Measurements from ENCODE around the gene JUP. TPM values are rescaled to one million over a fixed set of nuclear protein-coding genes. Genes with fewer than 3 reads are reported as not detected.
A peak's percentile ranks its signal among the peaks of the same experiment; 100 is the strongest.

JUP gene
- polyA plus RNA-seq, 1 of the 3 experiments (the other 2 are of a cell fraction): 13.0 TPM

DNA sequence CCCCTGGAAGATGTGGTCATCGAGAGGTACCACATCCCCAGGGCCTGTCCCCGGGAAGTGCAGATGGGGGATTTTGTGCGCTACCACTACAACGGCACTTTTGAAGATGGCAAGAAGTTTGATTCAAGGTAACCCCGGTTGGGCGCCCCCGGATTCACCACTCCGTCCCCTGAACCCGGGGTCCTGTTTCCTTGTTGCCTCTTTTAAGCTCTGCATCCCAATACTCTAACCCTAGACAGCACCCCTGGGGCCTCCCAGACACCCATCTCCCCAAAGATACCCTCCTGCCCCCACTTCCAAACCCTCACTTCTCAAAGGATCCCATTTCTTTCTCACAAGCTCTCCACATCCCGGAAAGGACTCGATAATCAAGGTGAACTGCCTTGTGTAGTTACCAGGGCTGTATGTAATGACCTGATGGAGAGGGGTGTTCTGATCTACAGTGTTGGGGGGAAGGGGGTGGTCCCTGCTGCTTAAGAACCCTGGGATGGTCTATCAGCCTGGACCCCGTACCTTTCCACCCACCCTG, 26.7 kb upstream of the JUP start:
- WGBS (ENCODE audit: low lambda C conversion rate): 2% methylated on average over 11 of the region's 12 CpGs
- peak overlapping the region; percentile 87 for H3K9ac ChIP-seq
- H3K27me3 ChIP-seq (ENCODE audit: insufficient read depth): no peaks in the 10 kb centered on the region
- no peaks in the 10 kb centered on the region for H3K9me3 ChIP-seq
- H3K79me2 ChIP-seq (ENCODE audit: insufficient read depth): peaks cover 79% of the 10 kb centered on the region
- POLR2A ChIA-PET: interaction anchor here (1.0 to 2.4 kb wide), 3 partner anchors 36 to 124 kb away, joined by 3 to 12 read pairs (median 11); partner anchors contain the start of genes EIF1 and KLHL11
- TF ChIP-seq POLR2AphosphoS5 (IDR thresholded peaks at IDR 0.05; ENCODE audit: low read depth, low read length): no peak
- H2AFZ ChIP-seq (ENCODE audit: low read depth): peak overlapping the region; percentile 92
- H4K20me1 ChIP-seq (ENCODE audit: insufficient read depth): peaks cover 19% of the 10 kb centered on the region
- H3K27ac ChIP-seq (ENCODE audit: low read depth in 2 of 2, low read length in 1 of 2): peak overlapping the region; percentile 80 to 87
- H3K9me2 ChIP-seq: no peaks in the 10 kb centered on the region
- H3F3A ChIP-seq (replicated peaks; ENCODE audit: insufficient read depth): no peaks in the 10 kb centered on the region
- CTCF ChIA-PET: interaction anchor here (1.0 to 20.2 kb wide), 3 partner anchors 11 to 77 kb away, joined by 5 to 405 read pairs (median 19); partner anchors contain the start of genes HAP1 and JUP
- DNase-seq: no peak
- H3K36me3 ChIP-seq (replicated peaks in 1 of 2; ENCODE audit: control insufficient read depth in 1 of 2, insufficient read depth in 2 of 2, low read length in 1 of 2): peaks cover 5 to 10% of the 10 kb centered on the region in 2 experiments
- H3K4me2 ChIP-seq: peak overlapping the region; percentile 99
- H3K4me1 ChIP-seq (ENCODE audit: control insufficient read depth in 1 of 2, insufficient read depth in 2 of 2, low read depth in 1 of 2, low read length in 1 of 2): peaks cover 15 to 24% of the 10 kb centered on the region in 2 experiments; a peak in 2 of 4 replicates
- H3K4me3 ChIP-seq (ENCODE audit: low read depth in 2 of 2, low read length in 1 of 2): peak overlapping the region; percentile 75 to 93

DNA sequence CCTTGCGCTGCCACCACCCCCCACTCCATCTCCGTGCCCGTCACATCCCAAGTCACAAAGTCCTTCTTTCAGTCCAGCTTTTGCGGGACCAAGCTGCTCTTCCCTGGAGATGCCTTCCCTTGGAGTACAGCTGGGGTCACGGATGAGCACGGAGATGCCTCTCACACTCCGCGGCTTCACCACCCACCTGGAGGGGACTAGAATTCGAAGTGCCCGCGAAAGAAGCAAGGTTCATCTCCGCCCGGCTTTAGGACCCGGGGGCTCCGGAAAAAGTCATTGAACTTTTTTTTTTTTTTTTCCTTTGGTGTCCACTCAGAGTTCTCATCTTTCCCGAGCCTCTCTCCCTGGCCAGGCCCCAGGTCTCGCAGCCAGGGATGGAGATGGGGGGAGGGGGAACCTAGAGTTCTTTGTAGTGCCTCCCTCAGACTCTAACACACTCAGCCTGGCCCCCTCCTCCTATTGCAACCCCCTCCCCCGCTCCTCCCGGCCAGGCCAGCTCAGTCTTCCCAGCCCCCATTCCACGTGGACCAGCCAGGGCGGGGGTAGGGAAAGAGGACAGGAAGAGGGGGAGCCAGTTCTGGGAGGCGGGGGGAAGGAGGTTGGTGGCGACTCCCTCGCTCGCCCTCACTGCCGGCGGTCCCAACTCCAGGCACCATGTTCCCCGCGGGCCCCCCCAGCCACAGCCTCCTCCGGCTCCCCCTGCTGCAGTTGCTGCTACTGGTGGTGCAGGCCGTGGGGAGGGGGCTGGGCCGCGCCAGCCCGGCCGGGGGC, 26.1 kb upstream of the JUP start, which contains the start of gene FKBP10:
TSS of gene FKBP10 (plus strand) at position 624 of the 771 bp plus-strand sequence. CDS start at position 655, 31 bp downstream.
- Histone ChIP-seq H2AFZ (ENCODE audit: low read depth) (peak within 1 kb of the TSS; percentile 92), H3K36me3 (replicated peaks in 1 of 2; ENCODE audit: control insufficient read depth in 1 of 2, insufficient read depth in 2 of 2, low read length in 1 of 2) (peaks cover 2 to 10% of the 10 kb centered on the region in 2 experiments), H3K9me2 (no peaks in the 10 kb centered on the region), H4K20me1 (ENCODE audit: insufficient read depth) (peaks cover 17% of the 10 kb centered on the region), H3K9me3 (no peaks in the 10 kb centered on the region), H3K27ac (ENCODE audit: low read depth in 2 of 2, low read length in 1 of 2) (peak within 1 kb of the TSS; percentile 80 to 87), H3F3A (replicated peaks; ENCODE audit: insufficient read depth) (no peaks in the 10 kb centered on the region), H3K9ac (peak within 1 kb of the TSS; percentile 87), H3K4me1 (ENCODE audit: control insufficient read depth in 1 of 2, insufficient read depth in 2 of 2, low read depth in 1 of 2, low read length in 1 of 2) (peaks cover 15 to 24% of the 10 kb centered on the region in 2 experiments; a peak in 2 of 4 replicates), H3K79me2 (ENCODE audit: insufficient read depth) (peaks cover 79% of the 10 kb centered on the region), H3K4me2 (peak within 1 kb of the TSS; percentile 99), H3K4me3 (ENCODE audit: low read depth in 2 of 2, low read length in 1 of 2) (peak within 1 kb of the TSS; percentile 75 to 93), H3K27me3 (ENCODE audit: insufficient read depth) (no peaks in the 10 kb centered on the region)
- WGBS (ENCODE audit: low lambda C conversion rate): 1% methylated on average over 32 of the region's 35 CpGs
- POLR2A ChIA-PET: interaction anchor here (1.0 to 2.4 kb wide), 3 partner anchors 35 to 124 kb away, joined by 3 to 12 read pairs (median 11); partner anchors contain the start of genes EIF1 and KLHL11
- peak; percentile 97 for DNase-seq
- CTCF ChIA-PET: interaction anchor here (0.8 to 20.2 kb wide), 9 partner anchors 10 to 99 kb away, joined by 3 to 405 read pairs (median 5); partner anchors contain the start of genes HAP1, JUP and KLHL11
- TF ChIP-seq FOSL2 (IDR thresholded peaks at IDR 0.05; ENCODE audit: borderline replicate concordance, low read depth) (no peak; the same call in 1 of the 2 replicates), RXRA (IDR thresholded peaks at IDR 0.05; ENCODE audit: borderline replicate concordance, low read depth) (no peak), YY1 (IDR thresholded peaks at IDR 0.05; ENCODE audit: low read depth) (0 out of 2 replicates have a peak, but pooled peaks have one; percentile 35), RFX5 (IDR thresholded peaks at IDR 0.05; ENCODE audit: low read length) (peak; percentile 37; the same call in 1 of the 2 replicates), NFIC (IDR thresholded peaks at IDR 0.05; ENCODE audit: borderline replicate concordance) (peak; percentile 14; the same call in 1 of the 2 replicates), MXI1 (IDR thresholded peaks at IDR 0.05; ENCODE audit: low read depth, low read length) (peak; percentile 95), TAF1 (IDR thresholded peaks at IDR 0.05; ENCODE audit: borderline replicate concordance, low read depth, low read length) (peak; percentile 14; the same call in 1 of the 2 replicates), ELF1 (IDR thresholded peaks at IDR 0.05) (0 out of 2 replicates have a peak, but pooled peaks have one; percentile 3), POLR2AphosphoS5 (IDR thresholded peaks at IDR 0.05; ENCODE audit: low read depth, low read length) (0 out of 2 replicates have a peak, but pooled peaks have one; percentile 22), GABPA (IDR thresholded peaks at IDR 0.05; ENCODE audit: low read depth) (peak; percentile 62), TCF12 (IDR thresholded peaks at IDR 0.05) (peak; percentile 70), EP300 (IDR thresholded peaks at IDR 0.05; ENCODE audit: borderline replicate concordance in 1 of 2, low read depth in 1 of 2, low read length in 1 of 2) (peak in 1 of 2 experiments; percentile 35; a peak in 1 of 4 replicates), CHD2 (IDR thresholded peaks at IDR 0.05; ENCODE audit: low read length, partially characterized antibody) (peak; percentile 97)
- TF ChIP-seq, protein P1, sequence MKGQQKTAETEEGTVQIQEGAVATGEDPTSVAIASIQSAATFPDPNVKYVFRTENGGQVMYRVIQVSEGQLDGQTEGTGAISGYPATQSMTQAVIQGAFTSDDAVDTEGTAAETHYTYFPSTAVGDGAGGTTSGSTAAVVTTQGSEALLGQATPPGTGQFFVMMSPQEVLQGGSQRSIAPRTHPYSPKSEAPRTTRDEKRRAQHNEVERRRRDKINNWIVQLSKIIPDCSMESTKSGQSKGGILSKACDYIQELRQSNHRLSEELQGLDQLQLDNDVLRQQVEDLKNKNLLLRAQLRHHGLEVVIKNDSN (IDR thresholded peaks at IDR 0.05; ENCODE audit: borderline replicate concordance, low read depth): peak; percentile 44; the same call in 1 of the 2 replicates
- TF ChIP-seq, protein P2, sequence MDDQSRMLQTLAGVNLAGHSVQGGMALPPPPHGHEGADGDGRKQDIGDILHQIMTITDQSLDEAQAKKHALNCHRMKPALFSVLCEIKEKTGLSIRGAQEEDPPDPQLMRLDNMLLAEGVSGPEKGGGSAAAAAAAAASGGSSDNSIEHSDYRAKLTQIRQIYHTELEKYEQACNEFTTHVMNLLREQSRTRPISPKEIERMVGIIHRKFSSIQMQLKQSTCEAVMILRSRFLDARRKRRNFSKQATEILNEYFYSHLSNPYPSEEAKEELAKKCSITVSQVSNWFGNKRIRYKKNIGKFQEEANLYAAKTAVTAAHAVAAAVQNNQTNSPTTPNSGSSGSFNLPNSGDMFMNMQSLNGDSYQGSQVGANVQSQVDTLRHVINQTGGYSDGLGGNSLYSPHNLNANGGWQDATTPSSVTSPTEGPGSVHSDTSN (IDR thresholded peaks at IDR 0.05): peak; percentile 36
- TF ChIP-seq, protein P3, sequence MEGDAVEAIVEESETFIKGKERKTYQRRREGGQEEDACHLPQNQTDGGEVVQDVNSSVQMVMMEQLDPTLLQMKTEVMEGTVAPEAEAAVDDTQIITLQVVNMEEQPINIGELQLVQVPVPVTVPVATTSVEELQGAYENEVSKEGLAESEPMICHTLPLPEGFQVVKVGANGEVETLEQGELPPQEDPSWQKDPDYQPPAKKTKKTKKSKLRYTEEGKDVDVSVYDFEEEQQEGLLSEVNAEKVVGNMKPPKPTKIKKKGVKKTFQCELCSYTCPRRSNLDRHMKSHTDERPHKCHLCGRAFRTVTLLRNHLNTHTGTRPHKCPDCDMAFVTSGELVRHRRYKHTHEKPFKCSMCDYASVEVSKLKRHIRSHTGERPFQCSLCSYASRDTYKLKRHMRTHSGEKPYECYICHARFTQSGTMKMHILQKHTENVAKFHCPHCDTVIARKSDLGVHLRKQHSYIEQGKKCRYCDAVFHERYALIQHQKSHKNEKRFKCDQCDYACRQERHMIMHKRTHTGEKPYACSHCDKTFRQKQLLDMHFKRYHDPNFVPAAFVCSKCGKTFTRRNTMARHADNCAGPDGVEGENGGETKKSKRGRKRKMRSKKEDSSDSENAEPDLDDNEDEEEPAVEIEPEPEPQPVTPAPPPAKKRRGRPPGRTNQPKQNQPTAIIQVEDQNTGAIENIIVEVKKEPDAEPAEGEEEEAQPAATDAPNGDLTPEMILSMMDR (IDR thresholded peaks at IDR 0.05): no peak
- TF ChIP-seq, protein P4, sequence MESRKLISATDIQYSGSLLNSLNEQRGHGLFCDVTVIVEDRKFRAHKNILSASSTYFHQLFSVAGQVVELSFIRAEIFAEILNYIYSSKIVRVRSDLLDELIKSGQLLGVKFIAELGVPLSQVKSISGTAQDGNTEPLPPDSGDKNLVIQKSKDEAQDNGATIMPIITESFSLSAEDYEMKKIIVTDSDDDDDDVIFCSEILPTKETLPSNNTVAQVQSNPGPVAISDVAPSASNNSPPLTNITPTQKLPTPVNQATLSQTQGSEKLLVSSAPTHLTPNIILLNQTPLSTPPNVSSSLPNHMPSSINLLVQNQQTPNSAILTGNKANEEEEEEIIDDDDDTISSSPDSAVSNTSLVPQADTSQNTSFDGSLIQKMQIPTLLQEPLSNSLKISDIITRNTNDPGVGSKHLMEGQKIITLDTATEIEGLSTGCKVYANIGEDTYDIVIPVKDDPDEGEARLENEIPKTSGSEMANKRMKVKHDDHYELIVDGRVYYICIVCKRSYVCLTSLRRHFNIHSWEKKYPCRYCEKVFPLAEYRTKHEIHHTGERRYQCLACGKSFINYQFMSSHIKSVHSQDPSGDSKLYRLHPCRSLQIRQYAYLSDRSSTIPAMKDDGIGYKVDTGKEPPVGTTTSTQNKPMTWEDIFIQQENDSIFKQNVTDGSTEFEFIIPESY (IDR thresholded peaks at IDR 0.05; ENCODE audit: borderline replicate concordance, low read depth): 0 out of 2 replicates have a peak, but pooled peaks have one; percentile 46
- TF ChIP-seq, protein P5, sequence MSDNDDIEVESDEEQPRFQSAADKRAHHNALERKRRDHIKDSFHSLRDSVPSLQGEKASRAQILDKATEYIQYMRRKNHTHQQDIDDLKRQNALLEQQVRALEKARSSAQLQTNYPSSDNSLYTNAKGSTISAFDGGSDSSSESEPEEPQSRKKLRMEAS (IDR thresholded peaks at IDR 0.05; ENCODE audit: low read depth): peak; percentile 99
